Glutamatergic neuron (in vitro differentiated cells): Measurements from ENCODE around the gene C1QTNF12. TPM values are rescaled to one million over a fixed set of nuclear protein-coding genes. Genes with fewer than 3 reads are reported as not detected.
A peak's percentile ranks its signal among the peaks of the same experiment; 100 is the strongest.
"Not testable (repeated sequence)": the region's sequence is repeated elsewhere in the genome, so short reads cannot be mapped to it uniquely, and the experiment has no call there.

ENCODE experiments used
- DNase-seq: peaks from one replicate; pipeline ENCODE4 v3.0.0; 2022
- H3K27ac Mint-ChIP-seq: one replicate; pipeline ENCODE4 v1.8.0; 2020; ENCODE audit warnings: mild to moderate bottlenecking, mixed read lengths, inconsistent platforms; ENCODE audit not compliant: unreplicated experiment
- H3K27me3 Mint-ChIP-seq: one replicate; pipeline ENCODE4 v1.8.0; 2020; ENCODE audit warnings: mild to moderate bottlenecking, moderate library complexity, mixed read lengths, inconsistent platforms; ENCODE audit not compliant: unreplicated experiment
- H3K36me3 Mint-ChIP-seq: one replicate; pipeline ENCODE4 v1.8.0; 2020; ENCODE audit warnings: mild to moderate bottlenecking, mixed read lengths, inconsistent platforms; ENCODE audit not compliant: unreplicated experiment
- H3K4me1 Mint-ChIP-seq: one replicate; pipeline ENCODE4 v1.8.0; 2020; ENCODE audit warnings: mild to moderate bottlenecking, low read depth, mixed read lengths, inconsistent platforms; ENCODE audit not compliant: unreplicated experiment
- H3K4me3 Mint-ChIP-seq: one replicate; pipeline ENCODE4 v1.8.0; 2020; ENCODE audit warnings: mild to moderate bottlenecking, mixed read lengths, inconsistent platforms; ENCODE audit not compliant: unreplicated experiment
- H3K9me3 Mint-ChIP-seq: one replicate; pipeline ENCODE4 v1.8.0; 2020; ENCODE audit warnings: mild to moderate bottlenecking, moderate library complexity, mixed read lengths, inconsistent platforms; ENCODE audit not compliant: unreplicated experiment
- microRNA-seq: library from miRNA; unstranded; fragments of <30 nt; microRNA quantifications from one replicate; pipeline ENCODE4, GENCODE V29; 2020; ENCODE audit not compliant: unreplicated experiment
- total RNA-seq: library from RNA; stranded (reverse); fragmentation: NEBNext Ultra II Directional; extraction: Animal tissue kit (Norgen Biotek cat#: 25700); gene quantifications from one replicate; pipeline ENCODE4 v1.2.1, GENCODE V29; 2021; ENCODE audit not compliant: unreplicated experiment
- TF ChIP-seq, protein P1 (sequence below): fragments of 200-600 bp; sonication (generic); IDR thresholded peaks from one replicate; pipeline ENCODE4 v1.5.0; 2021; ENCODE audit not compliant: partially characterized antibody, unreplicated experiment

The C1QTNF12 gene
- total RNA-seq, 1 donor from 2014 or later, result 9.1 TPM

DNA sequence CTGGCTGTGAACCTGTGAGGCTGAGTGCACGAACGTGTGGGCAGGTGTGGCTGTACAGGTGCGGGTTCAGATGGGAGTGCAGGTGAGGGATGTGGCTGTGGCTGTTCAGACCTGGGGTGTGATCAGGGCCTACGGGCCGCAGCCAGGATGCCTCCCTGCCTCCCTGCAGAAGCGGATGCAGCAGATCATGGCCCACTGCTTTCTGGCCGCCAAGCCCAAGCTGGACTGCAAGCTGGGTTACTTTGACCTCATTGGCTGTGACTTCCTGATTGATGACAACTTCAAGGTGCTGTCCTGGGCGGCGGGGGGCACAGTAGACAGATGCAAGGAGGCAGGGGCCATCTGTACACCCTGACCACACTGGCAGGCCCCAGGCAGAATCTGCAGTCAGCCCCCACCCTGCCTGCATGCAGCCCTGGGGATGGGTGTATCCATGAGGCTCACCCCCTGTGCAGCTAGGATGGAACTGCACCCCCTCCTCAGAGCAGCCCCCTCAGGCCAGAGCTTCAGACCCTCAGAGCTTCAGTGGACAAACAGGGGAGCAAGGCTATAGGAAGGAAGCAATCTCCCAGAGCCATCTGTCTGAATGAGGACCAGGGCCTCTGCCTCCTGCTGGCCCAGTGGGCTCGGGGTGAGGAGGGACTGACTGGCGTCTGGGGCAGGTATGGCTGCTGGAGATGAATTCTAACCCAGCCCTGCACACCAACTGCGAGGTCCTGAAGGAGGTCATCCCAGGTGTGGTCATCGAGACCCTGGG, 49.9 kb downstream of the C1QTNF12 start:
- Mint-ChIP-seq H3K27me3 (peaks cover 5% of the 10 kb centered on the region), H3K27ac (no peak overlapping the region)
- peak; percentile 22 for DNase-seq

DNA sequence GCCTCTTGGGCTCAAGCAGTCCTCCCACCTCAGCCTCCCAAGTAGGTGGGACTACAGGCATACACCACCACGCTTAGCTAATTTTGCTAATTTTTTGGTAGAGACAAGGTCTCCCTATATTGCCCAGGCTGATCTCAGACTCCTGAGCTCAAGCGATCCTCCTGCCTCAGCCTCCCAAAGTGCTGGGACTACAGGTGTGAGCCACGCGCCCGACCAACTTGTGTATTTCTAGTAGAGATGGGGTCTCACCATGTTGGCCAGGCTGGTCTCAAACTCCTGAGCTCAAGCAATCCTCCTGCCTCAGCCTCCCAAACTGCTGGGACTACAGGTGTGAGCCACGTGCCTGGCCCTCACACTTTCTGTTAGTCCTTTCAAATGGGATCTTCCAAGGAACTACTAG, 50.8 kb downstream of the C1QTNF12 start:
- DNase-seq, H3K9me3 Mint-ChIP-seq, H3K4me3 Mint-ChIP-seq, H3K27ac Mint-ChIP-seq, H3K27me3 Mint-ChIP-seq, H3K4me1 Mint-ChIP-seq: not testable (repeated sequence)
- peaks cover 14% of the 10 kb centered on the region for H3K36me3 Mint-ChIP-seq

More for the DNA sequence above, 49.9 kb downstream of the C1QTNF12 start:
- Mint-ChIP-seq H3K4me3 (no peak overlapping the region), H3K4me1 (no peaks in the 10 kb centered on the region), H3K36me3 (peaks cover 14% of the 10 kb centered on the region), H3K9me3 (peaks cover 7% of the 10 kb centered on the region)
- TF ChIP-seq, protein P1, sequence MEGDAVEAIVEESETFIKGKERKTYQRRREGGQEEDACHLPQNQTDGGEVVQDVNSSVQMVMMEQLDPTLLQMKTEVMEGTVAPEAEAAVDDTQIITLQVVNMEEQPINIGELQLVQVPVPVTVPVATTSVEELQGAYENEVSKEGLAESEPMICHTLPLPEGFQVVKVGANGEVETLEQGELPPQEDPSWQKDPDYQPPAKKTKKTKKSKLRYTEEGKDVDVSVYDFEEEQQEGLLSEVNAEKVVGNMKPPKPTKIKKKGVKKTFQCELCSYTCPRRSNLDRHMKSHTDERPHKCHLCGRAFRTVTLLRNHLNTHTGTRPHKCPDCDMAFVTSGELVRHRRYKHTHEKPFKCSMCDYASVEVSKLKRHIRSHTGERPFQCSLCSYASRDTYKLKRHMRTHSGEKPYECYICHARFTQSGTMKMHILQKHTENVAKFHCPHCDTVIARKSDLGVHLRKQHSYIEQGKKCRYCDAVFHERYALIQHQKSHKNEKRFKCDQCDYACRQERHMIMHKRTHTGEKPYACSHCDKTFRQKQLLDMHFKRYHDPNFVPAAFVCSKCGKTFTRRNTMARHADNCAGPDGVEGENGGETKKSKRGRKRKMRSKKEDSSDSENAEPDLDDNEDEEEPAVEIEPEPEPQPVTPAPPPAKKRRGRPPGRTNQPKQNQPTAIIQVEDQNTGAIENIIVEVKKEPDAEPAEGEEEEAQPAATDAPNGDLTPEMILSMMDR, result no peak

DNA sequence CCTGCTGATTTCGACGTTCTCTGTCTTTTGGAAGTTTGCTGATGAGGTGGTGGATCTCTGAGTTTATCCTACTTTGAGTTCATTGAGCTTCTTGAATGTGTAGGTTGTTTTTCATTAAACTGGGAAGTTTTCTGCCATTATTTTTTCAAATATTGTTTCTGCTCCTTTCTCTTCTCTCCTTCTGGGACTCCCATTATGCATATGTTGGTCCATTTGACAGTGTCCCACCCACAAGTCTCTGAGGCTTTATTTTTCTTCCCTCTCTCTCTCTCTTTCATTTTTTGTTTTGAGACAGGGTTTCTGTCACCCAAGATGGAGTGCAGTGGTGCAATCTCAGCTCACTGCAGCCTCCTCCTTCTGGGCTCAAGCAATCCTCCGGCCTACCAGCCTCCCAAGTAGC, 51.8 kb downstream of the C1QTNF12 start:
- no peak overlapping the region for H3K4me3 Mint-ChIP-seq
- DNase-seq, result no peak
- peaks cover 9% of the 10 kb centered on the region for H3K9me3 Mint-ChIP-seq
- no peaks in the 10 kb centered on the region for H3K4me1 Mint-ChIP-seq
- H3K27me3 Mint-ChIP-seq, result peaks cover 5% of the 10 kb centered on the region
- TF ChIP-seq, protein P1, result no peak
- peaks cover 14% of the 10 kb centered on the region for H3K36me3 Mint-ChIP-seq
- no peak overlapping the region for H3K27ac Mint-ChIP-seq

Small RNA genes lying within 50 kb of the gene (microRNA-seq; reads per million reads assigned to microRNA genes)
- gene MIR6726, result 101 reads per million, percentile 74 among the genes with 10 or more reads in this experiment

Other genes starting within 250 kb of the C1QTNF12 start
- gene HES4, start 246.6 kb downstream of the C1QTNF12 start, total RNA-seq, result 218 TPM
- gene ISG15, start 233.2 kb downstream of the C1QTNF12 start, total RNA-seq, result 18.4 TPM
- gene AGRN, start 226.6 kb downstream of the C1QTNF12 start, total RNA-seq, result 914 TPM
- gene RNF223, start 172.4 kb downstream of the C1QTNF12 start, total RNA-seq, result not detected
- gene C1orf159, start 130.6 kb downstream of the C1QTNF12 start, total RNA-seq, result 24.5 TPM
- gene TTLL10, start 72.8 kb downstream of the C1QTNF12 start, total RNA-seq, result not detected
- 3.0 TPM for gene TNFRSF18, start 40.1 kb downstream of the C1QTNF12 start, total RNA-seq
- 0.29 TPM for gene TNFRSF4, start 32.6 kb downstream of the C1QTNF12 start, total RNA-seq
- 89.2 TPM for gene SDF4, start 14.7 kb downstream of the C1QTNF12 start, total RNA-seq
- gene B3GALT6, start 14.5 kb downstream of the C1QTNF12 start, total RNA-seq, result 30.0 TPM
- gene UBE2J2, start 27.1 kb upstream of the C1QTNF12 start, total RNA-seq, result 88.1 TPM
- gene SCNN1D, start 33.7 kb upstream of the C1QTNF12 start, total RNA-seq, result 8.4 TPM
- 1,099 TPM for gene ACAP3, start 61.2 kb upstream of the C1QTNF12 start, total RNA-seq
- gene PUSL1, start 61.9 kb upstream of the C1QTNF12 start, total RNA-seq, result 45.5 TPM
- 147 TPM for gene INTS11, start 77.9 kb upstream of the C1QTNF12 start, total RNA-seq
- gene CPTP, start 78.1 kb upstream of the C1QTNF12 start, total RNA-seq, result 18.7 TPM
- 1.3 TPM for gene TAS1R3, start 84.6 kb upstream of the C1QTNF12 start, total RNA-seq
- gene DVL1, start 102.7 kb upstream of the C1QTNF12 start, total RNA-seq, result 124 TPM
- gene MXRA8, start 111.8 kb upstream of the C1QTNF12 start, total RNA-seq, result 7.7 TPM
- gene AURKAIP1, start 128.5 kb upstream of the C1QTNF12 start, total RNA-seq, result 130 TPM
- gene CCNL2, start 152.6 kb upstream of the C1QTNF12 start, total RNA-seq, result 394 TPM
- gene MRPL20, start 160.6 kb upstream of the C1QTNF12 start, total RNA-seq, result 98.6 TPM
- gene ANKRD65, start 174.6 kb upstream of the C1QTNF12 start, total RNA-seq, result 38.4 TPM
- 56.9 TPM for gene VWA1, start 189.0 kb upstream of the C1QTNF12 start, total RNA-seq
- gene ATAD3C, start 203.0 kb upstream of the C1QTNF12 start, total RNA-seq, result 10.2 TPM
- 34.9 TPM for gene ATAD3B, start 225.0 kb upstream of the C1QTNF12 start, total RNA-seq